PC-9 (cell line): ENCODE results near the gene SDCBP2. TPM values are rescaled to one million over a fixed set of nuclear protein-coding genes. Genes with fewer than 3 reads are reported as not detected.
"Not testable (repeated sequence)": the region's sequence is repeated elsewhere in the genome, so short reads cannot be mapped to it uniquely, and the experiment has no call there.

Experiments used
- BruUV-seq: library from RNA; stranded (reverse); fragments of 400-500 nt; replicated peaks from 2 replicates; lab custom pipeline; 2021; lab: Mats Ljungman, UMichigan
- CTCF ChIA-PET: fragments of 300-600 bp; sonication (Branson Sonifier 250); formaldehyde crosslinking; loops from one replicate; lab custom pipeline; 2022; ENCODE audit warnings: antibody characterized with exemption; lab: Charles Lee
- POLR2A ChIA-PET: fragments of 300-600 bp; sonication (Branson Sonifier 250); formaldehyde crosslinking; loops from one replicate; lab custom pipeline; 2022; ENCODE audit warnings: antibody characterized with exemption; ENCODE audit not compliant: unreplicated experiment; lab: Charles Lee
- DNase-seq, 2 experiments: peaks; one replicate each; pipeline versions ENCODE4 v3.0.0 to v3.0.0-alpha.2; 2015 to 2022; ENCODE audit warnings: mixed read lengths in 1 of 2
- H2AFZ ChIP-seq: fragments of 200-600 bp; sonication (generic); 2 replicates; pipeline ENCODE4 v1.8.1; 2017; ENCODE audit warnings: antibody characterized with exemption
- H3F3A ChIP-seq: fragments of 200-600 bp; sonication (generic); 2 replicates; pipeline ENCODE4 v1.8.1; 2017; ENCODE audit warnings: antibody characterized with exemption, mild to moderate bottlenecking, low read depth; ENCODE audit not compliant: insufficient read depth
- H3K27ac ChIP-seq: fragments of 200-600 bp; sonication (generic); 2 replicates; pipeline ENCODE4 v1.6.1; 2016; ENCODE audit warnings: mixed run types
- H3K27me3 ChIP-seq: fragments of 200-600 bp; sonication (generic); 2 replicates; pipeline ENCODE4 v1.6.1; 2016; ENCODE audit warnings: low read depth, mixed run types; ENCODE audit not compliant: insufficient read depth
- H3K36me3 ChIP-seq: fragments of 200-600 bp; sonication (generic); 2 replicates; pipeline ENCODE4 v1.6.1; 2016; ENCODE audit warnings: low read depth, mixed run types
- H3K4me1 ChIP-seq: fragments of 200-600 bp; sonication (generic); replicated peaks from 2 replicates; pipeline ENCODE4 v1.6.1; 2016; ENCODE audit warnings: mixed run types; ENCODE audit not compliant: insufficient read depth
- H3K4me2 ChIP-seq: fragments of 200-600 bp; sonication (generic); 2 replicates; pipeline ENCODE4 v1.6.1; 2017; ENCODE audit warnings: mixed run types
- H3K4me3 ChIP-seq: fragments of 200-600 bp; sonication (generic); 2 replicates; pipeline ENCODE4 v1.6.1; 2016; ENCODE audit warnings: mixed run types
- H3K79me2 ChIP-seq: fragments of 200-600 bp; sonication (generic); 2 replicates; pipeline ENCODE4 v1.6.1; 2017; ENCODE audit warnings: low read depth, mixed run types
- H3K9me2 ChIP-seq: fragments of 200-600 bp; sonication (generic); 2 replicates; pipeline ENCODE4 v1.8.1; 2017; ENCODE audit warnings: mild to moderate bottlenecking; ENCODE audit not compliant: insufficient read depth
- H3K9me3 ChIP-seq: fragments of 200-600 bp; sonication (generic); 2 replicates; pipeline ENCODE4 v1.8.1; 2016; ENCODE audit warnings: low read depth; ENCODE audit not compliant: insufficient read depth
- H4K20me1 ChIP-seq: fragments of 200-600 bp; sonication (generic); 2 replicates; pipeline ENCODE4 v1.8.1; 2017; ENCODE audit not compliant: insufficient read depth
- EZH2 ChIP-seq: fragments of 200-600 bp; sonication (generic); IDR thresholded peaks from 2 replicates; pipeline ENCODE4 v1.8.0; 2017; ENCODE audit warnings: antibody characterized with exemption, low read depth
- intact Hi-C: fragments of 100-400 bp; cut with micrococcal nuclease; formaldehyde crosslinking; loops from one replicate; pipeline ENCODE4 v1.10.0; 2022; ENCODE audit not compliant: unreplicated experiment
- total RNA-seq: library from RNA; stranded (reverse); gene quantifications from 2 replicates; pipeline ENCODE4 v1.2.3, GENCODE V29; 2021
- TF ChIP-seq, protein P1 (sequence below): fragments of 200-600 bp; sonication (generic); conservative IDR thresholded peaks from 2 replicates; pipeline ENCODE4 v1.6.1; 2017; ENCODE audit warnings: mixed run types, antibody characterized with exemption, mild to moderate bottlenecking, moderate library complexity

The SDCBP2 gene
- total RNA-seq, 1 experiment from 2014 or later: 14.8 TPM

DNA sequence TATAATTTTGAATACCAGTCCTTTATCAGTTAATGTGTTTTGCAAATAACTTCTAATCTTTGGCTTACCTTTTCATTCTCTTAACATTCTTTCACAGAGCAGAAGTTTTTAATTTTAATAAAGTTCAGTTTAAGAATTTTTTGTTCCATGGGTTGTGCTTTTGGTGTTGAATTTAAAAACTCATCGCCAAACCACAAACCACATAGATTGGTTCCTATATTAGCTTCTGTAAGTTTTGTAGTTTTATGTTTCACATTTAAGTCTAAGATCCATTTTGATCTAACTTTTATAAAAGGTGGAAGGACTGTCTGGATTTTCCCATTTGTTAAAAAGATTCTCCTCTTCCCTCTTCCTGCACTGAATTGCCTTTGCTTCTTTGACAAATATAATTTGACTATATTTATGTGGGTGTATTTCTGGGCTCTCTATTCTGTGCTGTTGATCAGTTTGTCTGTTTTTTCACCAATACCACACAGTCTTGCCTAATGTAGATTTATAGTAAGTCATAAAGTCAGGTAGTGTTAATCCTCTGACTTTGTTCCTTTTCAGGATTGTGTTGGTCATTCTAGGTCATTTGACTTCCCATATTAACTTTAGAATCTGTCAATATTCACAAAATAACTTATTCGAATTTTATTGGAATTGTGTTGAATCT lies 17.5 kb upstream of the SDCBP2 start:
- H3K4me3 ChIP-seq: no peak overlapping the region
- peaks cover 12% of the 10 kb centered on the region for H3K9me3 ChIP-seq
- no peaks in the 10 kb centered on the region for H3K9me2 ChIP-seq
- BruUV-seq: no TSS peak
- TF ChIP-seq, protein P1, sequence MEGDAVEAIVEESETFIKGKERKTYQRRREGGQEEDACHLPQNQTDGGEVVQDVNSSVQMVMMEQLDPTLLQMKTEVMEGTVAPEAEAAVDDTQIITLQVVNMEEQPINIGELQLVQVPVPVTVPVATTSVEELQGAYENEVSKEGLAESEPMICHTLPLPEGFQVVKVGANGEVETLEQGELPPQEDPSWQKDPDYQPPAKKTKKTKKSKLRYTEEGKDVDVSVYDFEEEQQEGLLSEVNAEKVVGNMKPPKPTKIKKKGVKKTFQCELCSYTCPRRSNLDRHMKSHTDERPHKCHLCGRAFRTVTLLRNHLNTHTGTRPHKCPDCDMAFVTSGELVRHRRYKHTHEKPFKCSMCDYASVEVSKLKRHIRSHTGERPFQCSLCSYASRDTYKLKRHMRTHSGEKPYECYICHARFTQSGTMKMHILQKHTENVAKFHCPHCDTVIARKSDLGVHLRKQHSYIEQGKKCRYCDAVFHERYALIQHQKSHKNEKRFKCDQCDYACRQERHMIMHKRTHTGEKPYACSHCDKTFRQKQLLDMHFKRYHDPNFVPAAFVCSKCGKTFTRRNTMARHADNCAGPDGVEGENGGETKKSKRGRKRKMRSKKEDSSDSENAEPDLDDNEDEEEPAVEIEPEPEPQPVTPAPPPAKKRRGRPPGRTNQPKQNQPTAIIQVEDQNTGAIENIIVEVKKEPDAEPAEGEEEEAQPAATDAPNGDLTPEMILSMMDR: no peak
- TF ChIP-seq EZH2: no peak
- ChIA-PET CTCF (interaction anchor here (0.5 kb wide), 1 partner anchor 660 kb away, joined by 3 read pairs; no protein-coding TSS in a partner anchor), POLR2A (no interaction called here)
- intact Hi-C loops: no loop called here
- H3K27ac ChIP-seq: no peak overlapping the region
- H3K27me3 ChIP-seq: no peaks in the 10 kb centered on the region
- peaks cover 17% of the 10 kb centered on the region; the same call in 1 of the 2 replicates for H3K36me3 ChIP-seq
- DNase-seq: no peak
- H3F3A ChIP-seq: no peaks in the 10 kb centered on the region; the same call in 1 of the 2 replicates
- H2AFZ ChIP-seq: no peak overlapping the region
- H3K4me1 ChIP-seq: no peaks in the 10 kb centered on the region
- no peaks in the 10 kb centered on the region for H3K79me2 ChIP-seq
- H3K4me2 ChIP-seq: no peak overlapping the region
- H4K20me1 ChIP-seq: peaks cover 6% of the 10 kb centered on the region; the same call in 1 of the 2 replicates

DNA sequence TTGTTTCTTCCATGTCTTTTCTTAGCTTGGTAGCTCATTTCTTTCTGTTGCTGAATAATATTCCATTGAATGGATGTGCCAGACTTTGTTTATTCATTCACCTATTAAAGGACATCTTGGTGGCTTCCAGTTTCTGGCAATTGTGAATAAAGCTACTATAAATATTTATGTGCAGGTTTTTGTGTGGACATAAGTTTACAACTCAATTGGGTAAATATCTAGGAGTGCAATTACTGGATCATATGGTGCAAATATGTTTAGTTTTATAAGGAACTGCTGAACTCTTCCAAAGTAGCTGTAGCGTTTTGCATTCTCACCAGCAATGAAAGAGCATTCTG lies 16.8 kb upstream of the SDCBP2 start:
- Histone ChIP-seq H4K20me1 (peaks cover 6% of the 10 kb centered on the region; the same call in 1 of the 2 replicates), H2AFZ (no peak overlapping the region), H3K9me2 (no peaks in the 10 kb centered on the region), H3K27me3 (no peaks in the 10 kb centered on the region), H3F3A (no peaks in the 10 kb centered on the region), H3K36me3 (peaks cover 10% of the 10 kb centered on the region; the same call in 1 of the 2 replicates), H3K4me2 (no peak overlapping the region), H3K4me1 (no peaks in the 10 kb centered on the region), H3K27ac (no peak overlapping the region), H3K4me3 (no peak overlapping the region), H3K9me3 (peaks cover 12% of the 10 kb centered on the region; the same call in 1 of the 2 replicates), H3K79me2 (no peaks in the 10 kb centered on the region)
- no peak for TF ChIP-seq EZH2
- TF ChIP-seq, protein P1: no peak
- no TSS peak for BruUV-seq
- intact Hi-C loops: no loop called here
- CTCF ChIA-PET: no interaction called here
- POLR2A ChIA-PET: no interaction called here
- no peak for DNase-seq

- peaks cover 6% of the 10 kb centered on the region; the same call in 1 of the 2 replicates for H4K20me1 ChIP-seq
- no peaks in the 10 kb centered on the region for H3K9me2 ChIP-seq
- H2AFZ ChIP-seq: no peak overlapping the region
- DNase-seq: no peak
- H3K27me3 ChIP-seq: no peaks in the 10 kb centered on the region
- intact Hi-C loops: no loop called here
- BruUV-seq: no TSS peak
- POLR2A ChIA-PET: interaction anchor here (0.6 kb wide), 1 partner anchor 16 kb away, joined by 3 read pairs; no protein-coding TSS in a partner anchor
- H3K9me3 ChIP-seq: peaks cover 12% of the 10 kb centered on the region; the same call in 1 of the 2 replicates
- CTCF ChIA-PET: no interaction called here
- no peak overlapping the region for H3K27ac ChIP-seq
- no peak for TF ChIP-seq EZH2
- H3K4me2 ChIP-seq: no peak overlapping the region
- 0 out of 2 replicates have a peak, but pooled peaks cover 5% of the 10 kb centered on the region for H3K36me3 ChIP-seq
- H3K79me2 ChIP-seq: no peaks in the 10 kb centered on the region
- no peaks in the 10 kb centered on the region for H3F3A ChIP-seq
- H3K4me3 ChIP-seq: no peak overlapping the region
- no peaks in the 10 kb centered on the region for H3K4me1 ChIP-seq
Measured at GRCh38 chr20:1345030-1345755, 16.3 kb upstream of the SDCBP2 start.

DNA sequence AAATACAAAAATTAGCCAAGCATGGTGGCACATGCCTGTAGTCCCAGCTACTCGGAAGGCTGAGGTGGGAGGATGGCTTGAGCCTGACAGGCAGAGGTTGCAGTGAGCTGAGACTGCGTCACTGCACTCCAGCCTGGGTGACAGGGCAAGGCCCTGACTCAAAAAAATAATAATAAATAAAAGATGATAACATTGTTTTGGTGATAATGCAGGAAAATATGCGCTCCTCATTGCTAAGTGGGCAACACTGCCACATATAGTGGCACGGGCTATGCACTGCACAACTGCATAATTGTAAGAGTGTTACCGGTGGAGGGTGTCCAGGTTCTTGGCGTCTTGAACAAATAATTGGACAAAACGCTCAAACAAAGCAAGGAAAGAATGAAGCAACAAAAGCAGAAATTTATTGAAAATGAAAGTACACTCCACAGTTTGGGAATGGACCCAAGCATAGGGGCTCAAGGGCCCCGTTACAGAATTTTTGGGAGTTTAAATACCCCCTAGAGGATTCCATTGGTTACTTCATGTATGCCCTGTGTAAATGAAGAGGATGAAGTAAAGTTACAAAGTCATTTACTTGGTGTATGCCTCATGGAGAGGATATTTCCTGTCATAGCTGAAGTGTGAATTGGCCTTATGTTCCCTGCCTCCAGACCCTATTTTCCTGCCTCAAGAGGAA lies 14.6 kb upstream of the SDCBP2 start:
- H3K27ac ChIP-seq, BruUV-seq, H3K27me3 ChIP-seq, H3K4me3 ChIP-seq, H3F3A ChIP-seq, H4K20me1 ChIP-seq, intact Hi-C loops, POLR2A ChIA-PET, H3K36me3 ChIP-seq, DNase-seq, H3K4me1 ChIP-seq, H3K9me2 ChIP-seq, H2AFZ ChIP-seq, CTCF ChIA-PET, H3K4me2 ChIP-seq, H3K79me2 ChIP-seq: not testable (repeated sequence)
- H3K9me3 ChIP-seq: peaks cover 12% of the 10 kb centered on the region; the same call in 1 of the 2 replicates
